ENCODE data around the gene GNB1. TPM values are rescaled to one million over a fixed set of nuclear protein-coding genes. Genes with fewer than 3 reads are reported as not detected.

Gene GNB1
- total RNA-seq, 1 experiment from 2014 or later, result 400 TPM

- Histone ChIP-seq H4K20me1 (ENCODE audit: control insufficient read depth, insufficient read depth, insufficient read length) (no peaks in the 10 kb centered on the region), H2BK15ac (ENCODE audit: low read depth, low read length) (no peak overlapping the region), H3K27me3 (ENCODE audit: insufficient read depth, low read length) (no peaks in the 10 kb centered on the region), H4K91ac (ENCODE audit: insufficient read length, low read depth, low read length) (no peak overlapping the region), H3T11ph (ENCODE audit: low read length) (no peak overlapping the region), H4K5ac (ENCODE audit: insufficient read length, low read depth, low read length) (no peak overlapping the region), H2BK120ac (ENCODE audit: low read depth, low read length, poor library complexity, severe bottlenecking) (no peak overlapping the region), H3K23ac (ENCODE audit: insufficient read length, low read depth, low read length) (no peak overlapping the region), H3K18ac (ENCODE audit: insufficient read length, low read depth, low read length) (no peak overlapping the region), H2BK5ac (ENCODE audit: insufficient read length, low read length) (no peak overlapping the region), H2AK5ac (ENCODE audit: insufficient read length, low read length) (no peak overlapping the region), H4K8ac (replicated peaks; ENCODE audit: insufficient read length, low read depth, low read length) (no peak overlapping the region), H2AFZ (ENCODE audit: low read length) (no peak overlapping the region), H3K79me2 (ENCODE audit: insufficient read depth, low read length) (peaks cover 24% of the 10 kb centered on the region; the same call in 1 of the 2 replicates), H3K9ac (ENCODE audit: extremely low read depth, insufficient read length, low read length) (no peak overlapping the region), H3K27ac (ENCODE audit: insufficient read length, low read depth, low read length) (no peak overlapping the region), H2BK20ac (ENCODE audit: low read depth, low read length, poor library complexity, severe bottlenecking) (no peak overlapping the region), H3K4me2 (ENCODE audit: insufficient read depth, insufficient read length, low read length) (no peak overlapping the region), H3K79me1 (ENCODE audit: insufficient read depth, low read depth, low read length, poor library complexity, severe bottlenecking) (peaks cover 26% of the 10 kb centered on the region), H3K9me3 (ENCODE audit: control insufficient read depth, low read depth, low read length) (peaks cover 4% of the 10 kb centered on the region), H2BK12ac (ENCODE audit: insufficient read length, low read depth, low read length) (no peak overlapping the region), H3K23me2 (ENCODE audit: insufficient read length, low read depth, low read length, poor library complexity, severe bottlenecking) (no peaks in the 10 kb centered on the region), H3K4ac (ENCODE audit: low read depth, low read length) (no peak overlapping the region), H3K4me1 (ENCODE audit: insufficient read depth, low read length) (no peaks in the 10 kb centered on the region), H3K56ac (ENCODE audit: insufficient read length, low read depth, low read length) (no peak overlapping the region), H3K14ac (ENCODE audit: insufficient read depth, low read length) (no peak overlapping the region)
- Mint-ChIP-seq H3K4me3 (no peak overlapping the region), H3K27ac (no peak overlapping the region), H3K9me3 (peaks cover 18 to 21% of the 10 kb centered on the region in 2 experiments), H3K27me3 (ENCODE audit: low read depth) (no peaks in the 10 kb centered on the region), H3K36me3 (ENCODE audit: insufficient read depth in 1 of 3, low read depth in 3 of 3) (peaks cover 47 to 68% (median 55%) of the 10 kb centered on the region in 3 experiments), H3K4me1 (peaks cover 0 to 2% of the 10 kb centered on the region in 2 experiments; a peak in 1 of 4 replicates)
- DNase-seq, result no peak
- no peak for TF ChIP-seq CTCF (conservative IDR thresholded peaks at IDR 0.05)
- WGBS (ENCODE audit: extremely low coverage, insufficient read length, low lambda C conversion rate), result no CpG with 5 or more reads among the region's 3 CpGs
Measured at GRCh38 chr1:1770102-1770501, 120.8 kb downstream of the GNB1 start.

Data from H9 (cell line).